PC-9 (cell line): ENCODE results near the gene INKA2.

Experiments used
- EZH2 ChIP-seq: fragments of 200-600 bp; sonication (generic); IDR thresholded peaks from 2 replicates; pipeline ENCODE4 v1.8.0; 2017; ENCODE audit warnings: antibody characterized with exemption, low read depth
- TF ChIP-seq, protein P1 (sequence below): fragments of 200-600 bp; sonication (generic); conservative IDR thresholded peaks from 2 replicates; pipeline ENCODE4 v1.6.1; 2017; ENCODE audit warnings: mixed run types, antibody characterized with exemption, mild to moderate bottlenecking, moderate library complexity

GRCh38 chr1:111747947-111748346 is 8.8 kb upstream of the INKA2 start:
- TF ChIP-seq, protein P1, sequence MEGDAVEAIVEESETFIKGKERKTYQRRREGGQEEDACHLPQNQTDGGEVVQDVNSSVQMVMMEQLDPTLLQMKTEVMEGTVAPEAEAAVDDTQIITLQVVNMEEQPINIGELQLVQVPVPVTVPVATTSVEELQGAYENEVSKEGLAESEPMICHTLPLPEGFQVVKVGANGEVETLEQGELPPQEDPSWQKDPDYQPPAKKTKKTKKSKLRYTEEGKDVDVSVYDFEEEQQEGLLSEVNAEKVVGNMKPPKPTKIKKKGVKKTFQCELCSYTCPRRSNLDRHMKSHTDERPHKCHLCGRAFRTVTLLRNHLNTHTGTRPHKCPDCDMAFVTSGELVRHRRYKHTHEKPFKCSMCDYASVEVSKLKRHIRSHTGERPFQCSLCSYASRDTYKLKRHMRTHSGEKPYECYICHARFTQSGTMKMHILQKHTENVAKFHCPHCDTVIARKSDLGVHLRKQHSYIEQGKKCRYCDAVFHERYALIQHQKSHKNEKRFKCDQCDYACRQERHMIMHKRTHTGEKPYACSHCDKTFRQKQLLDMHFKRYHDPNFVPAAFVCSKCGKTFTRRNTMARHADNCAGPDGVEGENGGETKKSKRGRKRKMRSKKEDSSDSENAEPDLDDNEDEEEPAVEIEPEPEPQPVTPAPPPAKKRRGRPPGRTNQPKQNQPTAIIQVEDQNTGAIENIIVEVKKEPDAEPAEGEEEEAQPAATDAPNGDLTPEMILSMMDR, result no peak
- no peak for TF ChIP-seq EZH2
